Body of pancreas (tissue), 4 donors: Measurements from ENCODE around the gene SLX9. TPM values are rescaled to one million over a fixed set of nuclear protein-coding genes. Genes with fewer than 3 reads are reported as not detected.

ENCODE experiments used
- ATAC-seq: fragments of 150-250 bp; one replicate; pipeline ENCODE4 v1.9.1; 2016
- DNase-seq, 4 donors: peaks; one replicate each; pipeline ENCODE4 v3.0.0-alpha.2; 2019
- H3K27ac ChIP-seq, 4 donors: fragments of 200-600 bp; sonication (generic); 1 replicate in 3 of 4; 2 replicates in 1 of 4; pipeline versions ENCODE4 v1.5.1 to v1.6.1; 2016 to 2019; ENCODE audit warnings: mild to moderate bottlenecking in 1 of 4, mixed read lengths in 1 of 4, moderate library complexity in 1 of 4
- H3K27me3 ChIP-seq, 2 donors: fragments of 200-600 bp; sonication (generic); one replicate each; pipeline ENCODE4 v1.6.0; 2016; ENCODE audit warnings: mild to moderate bottlenecking in 1 of 2
- H3K36me3 ChIP-seq, 2 donors: fragments of 200-600 bp; sonication (generic); replicated peaks in 1 of 2; 2 replicates each; pipeline ENCODE4 v1.5.1; 2016; ENCODE audit warnings: low read depth in 2 of 2; ENCODE audit not compliant: insufficient read depth in 1 of 2
- H3K4me1 ChIP-seq: fragments of 200-600 bp; sonication (generic); one replicate; pipeline ENCODE4 v1.6.0; 2016
- H3K4me3 ChIP-seq, 2 donors: fragments of 200-600 bp; sonication (generic); 1 replicate in 1 of 2; 2 replicates in 1 of 2; pipeline ENCODE4 v1.5.1; 2016 to 2019
- H3K9me3 ChIP-seq, 3 donors: fragments of 200-600 bp; sonication (generic); 1 replicate in 2 of 3; 2 replicates in 1 of 3; pipeline ENCODE4 v1.5.1; 2016
- CTCF ChIP-seq, 7 experiments: fragments of 450-650 bp in 4 of 7; fragments of 200-600 bp in 3 of 7; sonication (generic) in 3 of 7; IDR thresholded peaks; one replicate each; pipeline ENCODE4 v1.5.1; 2016 to 2019; ENCODE audit warnings: antibody characterized with exemption in 7 of 7
- POLR2A ChIP-seq, 3 donors: fragments of 450-650 bp; IDR thresholded peaks; one replicate each; pipeline ENCODE4 v1.6.1; 2016; ENCODE audit warnings: antibody characterized with exemption in 3 of 3, mild to moderate bottlenecking in 2 of 3
- WGBS, 2 donors: methylation state at CpG; one replicate each; pipeline ENCODE4 v1.1.5; 2017; 5-methylcytosine and 5-hydroxymethylcytosine counted together
- intact Hi-C: fragments of 100-400 bp; cut with DNase I; formaldehyde crosslinking; loops from one replicate; pipeline ENCODE4 v1.15.1; 2023
- total RNA-seq, 2 donors: library from RNA; depleted of rRNA; stranded (reverse); fragments of >200 nt; gene quantifications; one replicate each; pipeline ENCODE4 v1.1.0, GENCODE V29; 2016

The SLX9 gene
- total RNA-seq, 2 donors from 2014 or later: 5.6 to 9.3 TPM

- TF ChIP-seq POLR2A (IDR thresholded peaks at IDR 0.05) (no peak), CTCF (IDR thresholded peaks at IDR 0.05) (no peak)
- Histone ChIP-seq H3K27me3 (no peaks in the 10 kb centered on the region), H3K9me3 (no peaks in the 10 kb centered on the region), H3K27ac (no peak overlapping the region), H3K4me3 (no peak overlapping the region), H3K36me3 (no peaks in the 10 kb centered on the region), H3K4me1 (no peaks in the 10 kb centered on the region)
- DNase-seq (no peak), ATAC-seq (no peak)
- 95% methylated on average over 15 of the region's 22 CpGs; no CpG with 5 or more reads in 1 of the 2 donors for WGBS, 2 donors
- intact Hi-C loops: no loop called here
Observed at GRCh38 chr21:44977616-44978340, 37.9 kb downstream of the SLX9 start.

DNA sequence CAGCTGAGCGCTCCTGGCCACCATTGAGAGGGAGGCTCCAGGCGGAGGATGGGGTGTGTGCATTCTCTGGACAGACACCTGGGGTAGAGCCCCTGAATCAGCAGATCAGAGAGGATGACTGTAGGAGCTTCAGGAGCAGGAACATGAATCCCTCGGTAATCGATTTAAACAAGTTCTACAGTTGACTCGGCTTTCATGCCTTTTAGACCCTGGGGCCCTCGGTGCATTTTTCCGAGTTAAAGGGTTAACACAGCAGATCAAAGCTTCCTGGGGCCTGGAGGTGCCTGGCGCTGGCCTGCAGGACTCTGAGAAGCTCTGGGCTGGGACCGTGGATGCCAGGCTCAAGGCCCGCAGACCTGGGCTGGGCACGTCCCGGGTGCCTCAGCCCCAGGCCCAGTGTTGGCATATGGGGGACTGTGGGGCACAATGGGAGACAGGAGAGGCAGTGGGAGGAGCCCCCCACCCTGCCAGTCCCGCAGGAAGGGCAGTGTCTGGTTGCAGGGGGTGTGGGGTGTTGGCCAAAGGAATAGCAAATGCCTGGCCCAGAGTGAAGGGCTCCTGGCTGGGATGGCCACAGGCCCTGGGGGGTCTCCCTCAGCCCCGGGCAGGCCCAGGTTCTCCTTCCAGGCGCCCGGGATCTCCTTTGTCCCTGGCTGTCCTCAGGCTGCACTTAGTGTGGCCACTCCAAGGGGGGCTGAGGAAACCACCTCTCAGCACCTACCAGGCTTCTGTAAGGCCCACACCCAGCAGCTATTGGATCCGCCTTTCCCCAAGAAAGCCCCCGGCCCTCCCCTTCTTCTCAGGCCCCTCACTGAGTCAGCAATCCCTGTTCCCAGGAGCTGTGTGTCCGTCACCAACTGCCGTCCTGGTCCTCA, 40.1 kb downstream of the SLX9 start:
- no peaks in the 10 kb centered on the region for H3K4me1 ChIP-seq
- intact Hi-C loops: no loop called here
- ATAC-seq: no peak
- H3K36me3 ChIP-seq: no peaks in the 10 kb centered on the region
- H3K27me3 ChIP-seq: no peaks in the 10 kb centered on the region
- no peaks in the 10 kb centered on the region for H3K9me3 ChIP-seq
- no peak overlapping the region for H3K4me3 ChIP-seq
- DNase-seq: no peak
- TF ChIP-seq CTCF (IDR thresholded peaks at IDR 0.05) (no peak), POLR2A (IDR thresholded peaks at IDR 0.05) (no peak)
- 73 to 82% methylated on average over 8 to 19 of the region's 20 CpGs for WGBS, 2 donors
- H3K27ac ChIP-seq: no peak overlapping the region

DNA sequence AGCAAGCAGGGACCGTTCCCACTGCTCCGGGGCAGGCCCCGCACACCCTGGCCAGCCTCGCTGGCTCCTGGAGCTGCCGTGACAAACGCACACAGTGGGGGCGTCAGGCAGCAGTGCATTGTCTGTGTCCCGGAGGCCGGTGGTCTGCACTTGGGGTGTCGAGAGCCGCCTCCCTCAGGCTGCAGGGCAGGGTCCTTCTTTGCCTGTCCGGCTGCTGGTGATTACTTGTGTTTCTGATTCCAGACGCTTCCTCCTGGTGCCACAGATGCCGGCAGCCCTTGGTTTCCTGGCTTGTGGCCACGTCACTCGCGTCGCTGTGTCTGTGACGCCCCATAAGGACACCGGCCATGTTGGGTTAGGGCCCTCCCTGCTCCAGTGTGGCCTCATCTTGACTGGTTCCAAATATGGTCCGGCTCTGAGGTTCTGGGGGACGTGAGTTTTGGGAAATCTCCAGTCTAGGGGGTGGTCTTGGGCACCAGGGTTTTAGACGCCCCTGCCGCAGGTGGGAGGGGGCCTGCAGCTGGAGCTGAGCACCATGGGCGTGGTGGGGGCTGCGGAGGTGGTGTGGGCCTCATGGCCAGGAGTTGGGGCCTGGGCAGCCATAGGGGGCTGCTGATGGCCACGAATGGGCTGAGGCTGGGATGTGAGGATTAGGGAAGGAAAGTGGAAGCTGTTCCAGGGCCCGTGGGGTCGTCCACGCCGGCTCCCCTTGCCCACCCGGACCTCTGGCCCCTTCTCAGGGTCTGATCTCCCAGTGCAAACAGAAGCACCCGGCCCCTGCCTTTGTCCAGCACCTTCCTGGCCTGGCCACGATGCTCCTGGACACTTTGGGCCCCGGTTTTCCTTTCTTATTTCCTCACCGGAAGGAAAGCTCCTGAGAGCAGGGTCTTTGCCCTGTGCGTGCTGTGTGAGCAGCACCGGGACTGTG, 41.0 kb downstream of the SLX9 start:
- Histone ChIP-seq H3K36me3 (no peaks in the 10 kb centered on the region), H3K4me1 (no peaks in the 10 kb centered on the region), H3K9me3 (no peaks in the 10 kb centered on the region), H3K27ac (no peak overlapping the region), H3K27me3 (no peaks in the 10 kb centered on the region), H3K4me3 (no peak overlapping the region)
- no peak for DNase-seq
- intact Hi-C loops: no loop called here
- 74 to 76% methylated on average over 21 to 37 of the region's 38 CpGs for WGBS, 2 donors
- TF ChIP-seq POLR2A (IDR thresholded peaks at IDR 0.05): no peak
- no peak for TF ChIP-seq CTCF (IDR thresholded peaks at IDR 0.05)
- ATAC-seq: no peak

GRCh38 chr21:44982558-44983250, 42.9 kb downstream of the SLX9 start:
- intact Hi-C loops: no loop called here
- no peaks in the 10 kb centered on the region for H3K4me1 ChIP-seq
- ATAC-seq (no peak), DNase-seq (no peak)
- H3K27ac ChIP-seq: no peak overlapping the region
- no peaks in the 10 kb centered on the region for H3K9me3 ChIP-seq
- WGBS, 2 donors: 45 to 58% methylated on average over 22 to 41 of the region's 41 CpGs
- H3K27me3 ChIP-seq: no peaks in the 10 kb centered on the region
- H3K36me3 ChIP-seq: no peaks in the 10 kb centered on the region
- no peak overlapping the region for H3K4me3 ChIP-seq
- no peak for TF ChIP-seq CTCF (IDR thresholded peaks at IDR 0.05)
- TF ChIP-seq POLR2A (IDR thresholded peaks at IDR 0.05): no peak
